ENCODE data around the gene PRAMEF13.
"Not testable (repeated sequence)": the region's sequence is repeated elsewhere in the genome, so short reads cannot be mapped to it uniquely, and the experiment has no call there.

The PRAMEF13 gene, protein sequence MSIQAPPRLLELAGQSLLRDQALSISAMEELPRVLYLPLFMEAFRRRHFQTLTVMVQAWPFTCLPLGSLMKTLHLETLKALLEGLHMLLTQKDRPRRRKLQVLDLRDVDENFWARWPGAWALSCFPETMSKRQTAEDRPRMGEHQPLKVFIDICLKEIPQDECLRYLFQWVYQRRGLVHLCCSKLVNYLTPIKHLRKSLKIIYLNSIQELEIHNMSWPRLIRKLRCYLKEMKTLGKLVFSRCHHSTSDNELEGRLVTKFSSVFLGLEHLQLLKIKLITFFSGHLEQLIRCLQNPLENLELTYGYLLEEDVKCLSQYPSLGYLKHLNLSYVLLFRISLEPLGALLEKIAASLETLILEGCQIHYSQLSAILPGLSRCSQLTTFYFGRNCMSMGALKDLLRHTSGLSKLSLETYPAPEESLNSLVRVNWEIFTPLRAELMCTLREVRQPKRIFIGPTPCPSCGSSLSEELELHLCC

DNA sequence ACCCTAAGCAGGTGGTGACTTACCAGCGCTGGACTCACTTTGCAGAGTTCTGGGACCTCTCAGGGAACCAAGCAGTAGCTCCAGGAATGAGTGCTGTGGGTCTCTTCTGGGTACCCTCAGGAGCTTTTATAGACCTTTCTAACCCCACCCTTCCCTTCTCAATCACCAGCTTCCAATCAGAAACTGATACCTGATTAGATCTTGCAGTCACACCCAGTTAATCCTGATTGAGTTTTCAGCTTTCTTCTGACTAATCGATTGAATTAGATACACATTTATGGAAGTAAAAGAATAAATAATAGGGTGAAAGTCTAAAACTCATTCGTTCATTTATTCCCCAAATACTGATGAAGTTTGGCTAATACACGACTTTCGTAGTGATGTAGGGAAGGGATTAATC, at the start of gene PRAMEF13:
TSS of gene PRAMEF13 (minus strand) at position 101 of the 400 bp plus-strand sequence. CDS start 1,820 bp downstream, outside the sequence.
- not testable (repeated sequence) for H3K4me3 ChIP-seq (ENCODE audit: low read depth, low read length); DNase-seq (ENCODE audit: low read depth)

DNA sequence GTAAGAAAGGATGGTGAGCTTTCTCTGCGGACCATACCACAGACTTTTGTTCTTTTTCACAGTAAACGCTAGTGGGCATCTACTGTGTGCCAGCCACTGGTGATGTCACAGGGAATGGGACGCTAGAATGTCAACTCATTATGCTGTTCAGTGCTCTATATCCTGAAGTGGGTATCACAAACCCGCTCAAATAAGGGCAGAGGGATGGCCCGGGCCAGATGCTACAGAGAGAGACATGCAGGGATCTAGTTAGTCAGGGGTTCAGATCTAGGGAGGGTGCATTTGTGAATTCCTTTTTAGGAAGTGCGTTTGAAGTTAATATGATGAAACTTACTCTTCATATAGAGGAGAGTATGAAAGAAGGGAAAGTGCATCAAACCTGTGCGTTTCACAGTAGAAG, 45.9 kb upstream of the PRAMEF13 start:
- DNase-seq (ENCODE audit: low read depth); H3K4me3 ChIP-seq (ENCODE audit: low read depth, low read length): not testable (repeated sequence)

DNA sequence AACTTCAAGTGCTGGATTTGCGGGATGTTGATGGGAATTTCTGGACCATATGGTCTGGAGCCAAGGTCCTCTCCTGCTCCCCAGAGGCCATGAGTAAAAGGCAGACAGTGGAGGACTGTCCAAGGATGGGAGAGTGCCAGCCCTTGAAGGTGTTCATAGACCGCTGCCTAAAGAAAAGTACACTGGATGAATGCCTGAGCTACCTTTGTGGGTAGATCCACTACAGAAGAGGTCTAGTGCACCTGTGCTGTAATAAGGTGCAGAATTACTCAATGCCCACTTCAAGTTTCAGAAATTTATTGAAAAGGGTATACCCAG, 45.3 kb upstream of the PRAMEF13 start:
- not testable (repeated sequence) for DNase-seq (ENCODE audit: low read depth); H3K4me3 ChIP-seq (ENCODE audit: low read depth, low read length)

DNA sequence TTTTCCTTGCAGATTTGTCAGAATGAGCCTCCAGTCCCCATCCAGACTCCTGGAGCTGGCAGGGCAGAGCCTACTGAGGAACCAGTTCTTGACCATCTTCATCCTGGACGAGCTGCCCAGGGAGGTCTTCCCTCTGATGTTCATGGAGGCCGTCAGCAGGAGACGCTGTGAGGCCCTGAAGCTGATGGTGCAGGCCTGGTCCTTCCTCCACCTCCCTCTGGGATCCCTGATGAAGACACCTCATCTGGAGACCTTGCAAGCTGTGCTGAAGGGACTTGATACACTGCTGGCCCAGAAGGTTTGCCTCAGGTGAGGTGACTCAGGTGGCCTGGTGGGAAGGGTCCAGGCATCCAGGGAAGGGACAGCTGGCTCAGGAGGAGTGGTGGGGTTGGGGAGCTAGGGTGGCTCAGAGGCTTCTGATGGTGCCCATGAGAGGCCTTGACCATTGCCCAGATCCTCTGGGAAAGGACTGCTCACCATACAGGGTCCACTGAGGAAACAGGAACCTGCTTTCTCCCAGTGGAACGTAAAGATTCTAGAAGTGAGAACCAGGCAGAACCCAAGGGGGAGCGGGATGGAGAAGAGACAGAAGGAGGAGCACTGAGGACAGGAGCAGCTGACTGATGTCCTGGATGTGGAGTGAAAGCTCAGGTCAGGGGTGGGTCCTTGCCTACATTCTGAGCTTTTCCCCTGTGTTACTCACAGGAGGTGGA, 44.8 kb upstream of the PRAMEF13 start:
- not testable (repeated sequence) for H3K4me3 ChIP-seq (ENCODE audit: low read depth, low read length); DNase-seq (ENCODE audit: low read depth)

DNA sequence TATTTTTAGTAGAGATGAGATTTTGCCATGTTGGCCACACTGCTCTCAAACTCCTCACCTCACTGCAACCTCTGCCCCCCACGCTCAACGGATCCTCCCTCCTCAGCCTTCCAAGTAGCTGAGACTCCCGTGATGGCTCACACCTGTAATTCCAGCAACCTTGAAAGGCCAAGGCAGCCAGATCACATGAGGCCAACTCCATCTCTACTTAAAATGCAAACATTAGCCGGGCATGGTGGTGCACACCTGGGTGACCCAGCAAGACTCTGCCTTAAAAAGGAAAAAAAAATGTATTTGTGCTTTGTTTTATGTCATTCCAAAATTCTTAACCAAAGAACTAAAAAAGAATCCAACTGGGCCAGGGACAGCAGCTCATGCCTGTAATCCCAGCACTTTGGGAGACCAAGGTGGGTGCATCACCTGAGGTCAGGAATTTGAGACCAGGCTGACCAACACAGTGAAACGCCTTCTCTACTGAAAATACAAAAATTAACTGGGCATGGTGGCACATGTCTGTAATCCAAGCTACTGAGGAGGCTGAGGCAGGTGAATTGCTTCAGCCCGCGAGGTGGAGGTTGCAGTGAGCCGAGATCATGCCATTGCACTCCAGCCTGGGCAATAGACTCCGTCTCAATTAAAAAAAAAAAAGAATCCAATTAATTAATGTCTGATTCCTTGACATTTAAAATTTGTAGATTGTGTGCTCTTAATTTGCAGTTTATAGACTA, 42.5 kb upstream of the PRAMEF13 start:
- not testable (repeated sequence) for DNase-seq (ENCODE audit: low read depth); H3K4me3 ChIP-seq (ENCODE audit: low read depth, low read length)

DNA sequence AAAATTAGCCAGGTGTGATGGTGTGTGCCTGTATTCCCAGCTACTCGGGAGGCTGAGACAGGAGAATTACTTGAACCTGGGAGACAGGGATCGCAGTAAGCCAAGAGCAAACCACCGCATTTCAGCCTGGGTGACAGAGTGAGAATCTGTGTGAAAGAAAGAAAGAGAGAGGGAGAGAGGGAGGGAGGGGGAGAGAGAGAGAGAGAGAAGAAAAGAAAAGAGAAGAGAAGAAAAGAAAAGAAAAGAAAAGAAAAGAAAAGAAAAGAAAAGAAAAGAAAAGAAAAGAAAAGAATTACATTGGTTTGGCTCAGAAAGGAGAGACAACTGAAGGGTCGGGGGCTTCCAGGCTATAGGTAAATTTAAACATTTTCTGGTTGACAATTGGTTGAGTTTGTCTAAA, 38.4 kb upstream of the PRAMEF13 start:
- not testable (repeated sequence) for H3K4me3 ChIP-seq (ENCODE audit: low read depth, low read length); DNase-seq (ENCODE audit: low read depth)

DNA sequence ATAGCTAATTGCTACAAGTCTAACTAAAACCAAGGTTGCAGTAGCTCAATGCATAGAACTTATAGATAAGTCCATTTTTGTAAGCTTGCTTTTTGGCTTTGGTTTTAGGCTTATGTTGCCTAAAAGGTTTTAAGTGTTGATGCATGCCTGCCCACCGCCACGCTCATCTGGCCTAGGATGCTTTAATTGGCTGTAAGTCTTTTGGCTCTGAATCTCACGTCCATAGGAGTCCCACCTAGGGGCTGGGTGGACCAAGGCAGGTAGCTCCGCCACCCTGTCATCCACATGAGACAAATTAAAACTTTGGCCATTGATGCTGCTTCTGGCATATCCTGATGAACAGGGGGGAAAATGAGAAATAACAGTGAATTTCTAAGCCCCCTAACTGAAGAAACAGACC, 36.4 kb upstream of the PRAMEF13 start:
- H3K4me3 ChIP-seq (ENCODE audit: low read depth, low read length); DNase-seq (ENCODE audit: low read depth): not testable (repeated sequence)

DNA sequence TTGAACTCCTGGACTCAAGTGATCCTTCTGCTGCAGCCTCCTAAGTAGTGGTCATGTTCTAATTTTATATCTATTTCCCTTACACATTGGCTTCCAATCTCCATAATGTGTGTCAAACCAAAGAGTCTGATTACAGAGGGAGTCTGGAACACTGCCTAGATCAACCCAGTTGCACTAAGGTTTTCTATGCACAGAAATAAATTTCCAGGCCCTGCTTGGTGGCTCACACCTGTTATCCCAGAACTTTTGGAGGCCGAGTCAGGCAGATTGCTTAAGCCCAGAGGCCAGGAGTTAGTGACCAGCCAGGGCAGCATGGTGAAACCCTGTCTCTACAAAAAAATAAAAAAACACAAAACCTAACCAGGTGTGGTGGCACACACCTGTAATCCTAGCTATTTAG, 32.8 kb upstream of the PRAMEF13 start:
- DNase-seq (ENCODE audit: low read depth); H3K4me3 ChIP-seq (ENCODE audit: low read depth, low read length): not testable (repeated sequence)

DNA sequence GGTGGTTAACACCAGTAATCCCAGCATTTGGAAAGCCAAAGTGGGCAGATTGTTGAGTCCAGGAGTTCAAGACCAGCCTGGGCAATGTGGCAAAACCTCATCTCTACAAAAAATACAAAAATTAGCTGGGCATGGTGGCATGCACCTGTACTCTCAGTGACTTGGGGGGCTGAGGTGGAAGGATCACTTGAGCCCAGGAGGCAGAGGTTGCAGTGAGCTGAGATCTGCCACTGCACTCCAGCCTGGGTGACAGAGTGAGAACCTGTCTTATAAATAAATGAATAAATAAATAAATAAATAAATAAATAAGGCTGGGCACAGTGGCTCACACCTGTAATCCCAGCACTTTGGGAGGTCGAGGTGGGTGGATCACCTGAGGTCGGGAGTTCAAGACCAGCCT, 30.8 kb upstream of the PRAMEF13 start:
- not testable (repeated sequence) for DNase-seq (ENCODE audit: low read depth); H3K4me3 ChIP-seq (ENCODE audit: low read depth, low read length)

DNA sequence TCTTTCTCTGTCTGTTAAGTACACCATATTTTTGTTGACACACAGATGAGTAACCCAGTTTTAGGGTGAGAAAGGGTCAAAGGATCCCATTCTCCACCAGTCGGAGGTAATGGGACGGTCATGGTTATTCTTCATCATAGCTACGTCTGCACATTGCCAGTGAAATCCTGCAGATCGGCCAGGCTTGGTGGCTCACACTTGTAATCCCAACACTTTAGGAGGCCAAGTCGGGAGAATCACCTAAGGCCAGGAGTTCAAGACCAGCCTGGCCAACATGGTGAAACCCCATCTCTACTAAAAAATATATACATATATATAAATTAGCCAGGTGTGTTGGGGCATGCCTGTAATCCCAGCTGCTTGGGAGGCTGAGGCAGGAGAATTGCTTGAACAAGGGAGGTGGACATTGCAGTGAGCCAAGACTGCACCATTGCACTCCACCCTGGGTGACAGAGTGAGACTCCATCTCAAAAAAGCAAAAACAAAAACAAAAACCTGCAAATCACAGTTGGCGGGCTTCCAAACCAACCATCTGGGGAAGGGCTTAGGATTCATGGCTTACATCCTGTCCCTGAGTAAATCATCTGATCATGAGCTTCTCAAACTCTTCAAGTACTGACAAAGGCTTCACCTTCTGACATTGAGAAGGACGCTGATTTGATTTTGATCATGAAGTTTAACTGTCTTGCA, 30.0 kb upstream of the PRAMEF13 start:
- H3K4me3 ChIP-seq (ENCODE audit: low read depth, low read length); DNase-seq (ENCODE audit: low read depth): not testable (repeated sequence)

DNA sequence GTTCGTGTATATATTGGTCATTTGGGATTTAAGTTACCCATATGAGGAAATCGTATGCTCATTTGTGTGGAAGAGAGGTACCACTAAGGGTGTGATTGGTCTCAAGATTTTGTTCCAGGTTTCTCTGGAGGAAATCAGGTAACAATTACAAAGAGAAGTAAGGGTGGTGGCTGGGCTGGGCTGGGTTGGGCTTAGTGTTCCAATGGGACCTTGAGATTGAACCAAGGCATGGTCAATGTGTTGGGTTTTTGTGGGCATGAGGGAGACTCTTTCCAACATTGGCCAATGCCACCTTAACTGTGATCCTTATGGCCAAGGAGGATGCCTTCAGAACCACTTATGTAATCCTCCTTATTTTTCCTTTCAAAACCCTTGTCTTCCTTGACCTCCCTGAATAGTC, 29.4 kb upstream of the PRAMEF13 start:
- H3K4me3 ChIP-seq (ENCODE audit: low read depth, low read length); DNase-seq (ENCODE audit: low read depth): not testable (repeated sequence)

DNA sequence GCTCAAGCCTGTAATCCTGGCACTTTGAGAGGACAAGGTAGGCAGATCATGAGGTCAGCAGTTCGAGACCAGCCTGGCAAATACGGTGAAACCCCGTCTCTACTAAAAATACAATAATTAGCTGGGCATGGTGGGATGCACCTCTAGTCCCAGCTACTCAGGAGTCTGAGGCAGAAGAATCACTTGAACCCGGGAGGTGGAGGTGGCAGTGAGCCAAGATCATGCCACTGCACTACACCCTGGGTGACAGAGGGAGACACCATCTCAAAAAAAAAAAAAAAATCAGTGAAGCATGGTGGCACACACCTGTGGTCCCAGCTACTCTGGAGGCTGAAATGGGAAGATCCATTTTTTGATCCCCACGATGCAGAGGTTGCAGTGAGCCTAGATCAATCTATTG, 28.9 kb upstream of the PRAMEF13 start:
- not testable (repeated sequence) for H3K4me3 ChIP-seq (ENCODE audit: low read depth, low read length); DNase-seq (ENCODE audit: low read depth)

DNA sequence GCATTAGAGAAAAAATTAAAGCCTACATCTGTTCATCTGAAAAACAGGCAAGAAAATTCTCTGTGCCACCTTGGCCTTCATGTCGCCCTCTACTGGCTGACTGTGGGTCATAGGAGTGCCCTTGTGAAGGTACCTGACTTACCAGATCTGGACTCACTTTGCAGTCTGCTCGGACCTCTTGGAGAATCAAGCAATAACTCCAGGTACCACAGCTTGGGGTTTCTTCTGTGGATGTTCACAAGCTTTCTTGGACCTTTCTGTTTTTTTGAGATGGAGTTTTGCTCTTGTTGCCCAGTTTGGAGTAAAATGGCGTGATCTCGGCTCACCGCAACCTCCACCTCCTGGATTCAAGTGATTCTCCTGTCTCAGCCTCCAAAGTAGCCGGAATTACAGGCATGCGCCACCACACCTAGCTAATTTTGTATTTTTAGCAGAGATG, 27.2 kb upstream of the PRAMEF13 start:
- TF ChIP-seq, protein P1, sequence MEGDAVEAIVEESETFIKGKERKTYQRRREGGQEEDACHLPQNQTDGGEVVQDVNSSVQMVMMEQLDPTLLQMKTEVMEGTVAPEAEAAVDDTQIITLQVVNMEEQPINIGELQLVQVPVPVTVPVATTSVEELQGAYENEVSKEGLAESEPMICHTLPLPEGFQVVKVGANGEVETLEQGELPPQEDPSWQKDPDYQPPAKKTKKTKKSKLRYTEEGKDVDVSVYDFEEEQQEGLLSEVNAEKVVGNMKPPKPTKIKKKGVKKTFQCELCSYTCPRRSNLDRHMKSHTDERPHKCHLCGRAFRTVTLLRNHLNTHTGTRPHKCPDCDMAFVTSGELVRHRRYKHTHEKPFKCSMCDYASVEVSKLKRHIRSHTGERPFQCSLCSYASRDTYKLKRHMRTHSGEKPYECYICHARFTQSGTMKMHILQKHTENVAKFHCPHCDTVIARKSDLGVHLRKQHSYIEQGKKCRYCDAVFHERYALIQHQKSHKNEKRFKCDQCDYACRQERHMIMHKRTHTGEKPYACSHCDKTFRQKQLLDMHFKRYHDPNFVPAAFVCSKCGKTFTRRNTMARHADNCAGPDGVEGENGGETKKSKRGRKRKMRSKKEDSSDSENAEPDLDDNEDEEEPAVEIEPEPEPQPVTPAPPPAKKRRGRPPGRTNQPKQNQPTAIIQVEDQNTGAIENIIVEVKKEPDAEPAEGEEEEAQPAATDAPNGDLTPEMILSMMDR (IDR thresholded peaks at IDR 0.05; ENCODE audit: low read depth, low read length, missing control alignments) = peak; percentile 71
- no peak overlapping the region for H3K4me3 ChIP-seq (ENCODE audit: low read depth, low read length)
- DNase-seq (ENCODE audit: low read depth) = no peak

DNA sequence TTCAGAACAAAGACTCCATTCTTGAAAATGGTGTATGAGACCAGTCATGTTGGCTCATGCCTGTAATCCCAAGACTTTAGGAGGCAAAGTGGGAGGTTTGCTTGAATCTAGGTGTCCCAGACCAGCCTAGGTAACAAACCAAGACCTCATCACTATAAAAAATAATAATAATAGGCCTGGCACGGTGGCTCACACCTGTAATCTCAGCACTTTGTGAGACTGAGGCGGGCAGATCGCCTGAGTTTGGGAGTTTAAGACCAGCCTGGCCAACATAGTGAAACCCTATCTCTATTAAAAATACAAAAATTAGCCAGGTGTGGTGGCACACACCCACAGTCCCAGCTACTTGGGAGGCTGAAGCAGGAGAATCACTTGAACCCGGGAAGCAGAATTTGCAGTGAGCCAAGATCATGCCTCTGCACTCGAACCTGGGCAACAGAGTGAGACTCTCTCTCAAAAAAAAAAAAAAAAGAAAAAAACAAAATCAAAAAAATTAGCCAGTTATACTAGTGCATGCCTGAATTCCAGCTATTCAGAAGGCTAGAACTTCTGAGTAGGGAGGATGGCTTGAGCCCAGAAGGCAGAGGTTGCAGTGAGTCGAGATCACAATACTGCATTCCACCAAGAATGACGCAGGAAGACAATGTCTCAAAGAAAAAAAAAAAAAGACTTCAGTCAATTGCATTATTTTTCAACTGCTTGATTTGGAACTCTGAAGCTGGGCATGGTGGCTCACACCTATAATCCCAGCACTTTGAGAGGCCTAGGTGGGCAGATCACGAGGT, 26.3 kb upstream of the PRAMEF13 start:
- not testable (repeated sequence) for DNase-seq (ENCODE audit: low read depth); H3K4me3 ChIP-seq (ENCODE audit: low read depth, low read length)

DNA sequence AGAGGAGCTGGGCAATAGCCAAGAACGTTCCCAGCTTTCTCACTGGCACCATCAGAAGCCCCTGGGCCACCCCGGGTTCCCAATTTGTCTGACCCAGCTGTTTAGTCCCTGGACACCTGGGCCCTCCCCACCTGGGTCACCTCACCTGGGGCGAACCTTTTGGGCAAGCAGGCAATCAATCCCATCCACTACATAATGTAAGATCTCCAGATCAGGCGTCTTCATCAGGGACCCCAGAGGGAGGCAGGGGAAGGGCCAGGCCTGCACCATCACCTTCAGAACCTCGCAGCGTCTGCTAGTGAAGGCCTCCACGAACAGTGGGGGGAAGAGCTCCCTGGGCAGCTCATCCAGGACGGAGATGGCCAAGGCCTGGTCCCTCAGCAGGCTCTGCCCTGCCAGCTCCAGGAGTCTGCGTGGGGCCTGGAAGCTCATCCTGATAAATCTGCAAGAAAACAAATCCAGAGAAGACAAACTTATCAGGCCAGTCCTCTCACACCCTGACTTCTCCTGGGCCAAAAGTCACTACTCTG, 24.5 kb upstream of the PRAMEF13 start, which contains the start of gene PRAMEF18:
TSS of gene PRAMEF18 (minus strand) at position 480 of the 530 bp plus-strand sequence. CDS start at position 432, 48 bp downstream.
- H3K4me3 ChIP-seq (ENCODE audit: low read depth, low read length); DNase-seq (ENCODE audit: low read depth): not testable (repeated sequence)
